T-helper 2 cell treated with Interferon-gamma antibody and Interleukin-4, amounts not matched to agents 100 ng/mL and 5 ng/mL, for 36 hours (primary cell): ENCODE data around the gene TFAP2B. TPM values are rescaled to one million over a fixed set of nuclear protein-coding genes. Genes with fewer than 3 reads are reported as not detected.

ENCODE experiments used
- total RNA-seq: library from RNA; stranded (reverse); gene quantifications from 2 replicates; pipeline ENCODE4 v1.2.3, GENCODE V29; 2022

Gene TFAP2B
- total RNA-seq, 1 donor from 2014 or later: not detected

Other genes starting within 250 kb of the TFAP2B start
- gene TFAP2D, start 105.3 kb upstream of the TFAP2B start, total RNA-seq: not detected in 2 replicates